Measurements from ENCODE around the gene CPPED1.

DNA sequence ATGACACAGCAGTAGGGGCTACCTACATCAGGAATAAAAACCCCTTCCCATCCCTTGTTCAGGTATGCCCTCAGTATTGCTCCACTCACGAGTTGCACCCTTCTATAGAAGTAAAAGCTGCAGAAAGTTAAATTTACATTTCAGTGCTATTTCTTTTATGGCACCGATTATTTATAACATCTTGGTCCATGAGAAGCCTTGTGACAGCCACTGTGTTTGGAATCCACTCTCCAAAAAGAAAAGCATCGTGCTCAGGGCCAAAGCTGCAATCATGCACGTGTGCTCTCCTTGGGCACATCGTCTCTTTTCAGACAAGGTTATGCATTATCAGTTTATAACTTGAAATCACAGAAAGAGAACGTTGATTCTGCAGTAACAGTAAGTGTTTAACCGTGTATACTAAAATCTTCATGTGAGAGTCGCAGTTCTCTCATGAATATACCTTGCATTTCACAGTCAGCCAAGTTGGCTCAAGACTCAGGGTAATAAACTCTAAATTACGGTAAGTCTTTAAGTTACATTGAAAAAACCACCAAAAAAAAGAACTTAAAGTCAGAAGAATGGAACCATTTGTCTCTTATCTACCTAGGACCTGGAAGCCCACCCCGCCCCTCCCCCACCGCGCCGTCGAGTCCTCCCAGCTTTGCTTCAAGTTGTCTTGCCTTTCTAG is 189.6 kb downstream of the CPPED1 start:
- TF ChIP-seq CTCF (IDR thresholded peaks at IDR 0.05; ENCODE audit: low read depth, low read length, missing input control) (no peak), GABPA (IDR thresholded peaks at IDR 0.05 in 1 of 2, conservative IDR thresholded peaks at IDR 0.05 in 1 of 2) (no peak), EGR1 (IDR thresholded peaks at IDR 0.05; ENCODE audit: low read depth in 2 of 2) (no peak), MAX (IDR thresholded peaks at IDR 0.05) (no peak), REST (IDR thresholded peaks at IDR 0.05) (no peak), RAD21 (IDR thresholded peaks at IDR 0.05) (no peak), FOXA1 (IDR thresholded peaks at IDR 0.05) (no peak), RXRA (IDR thresholded peaks at IDR 0.05) (no peak), TAF1 (conservative IDR thresholded peaks at IDR 0.05) (no peak), JUND (IDR thresholded peaks at IDR 0.05) (no peak), SP1 (IDR thresholded peaks at IDR 0.05) (no peak)
- TF ChIP-seq, protein P1, sequence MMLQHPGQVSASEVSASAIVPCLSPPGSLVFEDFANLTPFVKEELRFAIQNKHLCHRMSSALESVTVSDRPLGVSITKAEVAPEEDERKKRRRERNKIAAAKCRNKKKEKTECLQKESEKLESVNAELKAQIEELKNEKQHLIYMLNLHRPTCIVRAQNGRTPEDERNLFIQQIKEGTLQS (IDR thresholded peaks at IDR 0.05), result no peak
